Occipital lobe (tissue), 2 donors: ENCODE results near the gene PPP1R7. TPM values are rescaled to one million over a fixed set of nuclear protein-coding genes. Genes with fewer than 3 reads are reported as not detected.
A peak's percentile ranks its signal among the peaks of the same experiment; 100 is the strongest.

ENCODE experiments used
- DNase-seq: peaks from one replicate; lab custom pipeline; 2025; lab: John Stamatoyannopoulos, UW
- total RNA-seq: library from RNA; depleted of rRNA; stranded (reverse); fragments of >200 nt; gene quantifications from one replicate; pipeline ENCODE4 v1.2.3, GENCODE V29; 2014

PPP1R7 gene
- total RNA-seq, 1 donor from 2014 or later: 38.5 TPM

- no peak for DNase-seq
Observed at GRCh38 chr2:241120440-241120839, 29.8 kb upstream of the PPP1R7 start.

GRCh38 chr2:241121008-241121407, 29.3 kb upstream of the PPP1R7 start:
- DNase-seq: no peak

- DNase-seq: no peak
Observed at GRCh38 chr2:241122376-241123002, 27.8 kb upstream of the PPP1R7 start.

GRCh38 chr2:241123816-241124536, 26.3 kb upstream of the PPP1R7 start:
- peak; percentile 48 for DNase-seq

GRCh38 chr2:241125626-241126025, 24.6 kb upstream of the PPP1R7 start:
- no peak for DNase-seq

- no peak for DNase-seq
Observed at GRCh38 chr2:241126201-241126611, 24.1 kb upstream of the PPP1R7 start.

GRCh38 chr2:241126771-241127202, 23.5 kb upstream of the PPP1R7 start:
- no peak for DNase-seq

- no peak for DNase-seq
Observed at GRCh38 chr2:241128266-241128665, 22.0 kb upstream of the PPP1R7 start.

GRCh38 chr2:241129086-241129871, 21.0 kb upstream of the PPP1R7 start:
- DNase-seq: no peak

GRCh38 chr2:241130316-241130715, 20.0 kb upstream of the PPP1R7 start:
- DNase-seq: no peak

- no peak for DNase-seq
Observed at GRCh38 chr2:241131531-241131930, 18.7 kb upstream of the PPP1R7 start.

GRCh38 chr2:241132538-241133435, 17.5 kb upstream of the PPP1R7 start:
- DNase-seq: no peak

- DNase-seq: no peak
Observed at GRCh38 chr2:241133436-241133820, 16.8 kb upstream of the PPP1R7 start.

GRCh38 chr2:241134711-241135110, 15.6 kb upstream of the PPP1R7 start:
- DNase-seq: no peak

GRCh38 chr2:241135737-241136136, 14.5 kb upstream of the PPP1R7 start:
- no peak for DNase-seq

GRCh38 chr2:241136191-241136590, 14.1 kb upstream of the PPP1R7 start:
- no peak for DNase-seq

- DNase-seq: no peak
Observed at GRCh38 chr2:241136661-241137260, 13.5 kb upstream of the PPP1R7 start.

- no peak for DNase-seq
Observed at GRCh38 chr2:241137276-241138190, 12.7 kb upstream of the PPP1R7 start.

GRCh38 chr2:241138471-241138870, 11.8 kb upstream of the PPP1R7 start:
- no peak for DNase-seq
